H1 (cell line): ENCODE measurements around the gene SYCE3. TPM values are rescaled to one million over a fixed set of nuclear protein-coding genes. Genes with fewer than 3 reads are reported as not detected.

Source experiments
- ATF2 ChIP-seq: IDR thresholded peaks from 2 replicates; pipeline ENCODE4 v1.6.1; 2012; ENCODE audit warnings: low read length, inconsistent platforms
- ATF3 ChIP-seq: IDR thresholded peaks from 2 replicates; pipeline ENCODE4 v1.6.1; 2011; ENCODE audit warnings: low read depth, mild to moderate bottlenecking, low read length; ENCODE audit not compliant: insufficient read depth
- E2F6 ChIP-seq: IDR thresholded peaks from 2 replicates; pipeline ENCODE4 v1.6.1; 2012; ENCODE audit warnings: inconsistent platforms
- FOSL1 ChIP-seq: IDR thresholded peaks from 2 replicates; pipeline ENCODE4 v1.6.1; 2011; ENCODE audit warnings: mild to moderate bottlenecking, low read depth, low read length, moderate library complexity; ENCODE audit not compliant: insufficient read depth
- GABPA ChIP-seq: IDR thresholded peaks from 2 replicates; pipeline ENCODE4 v1.6.1; 2011; ENCODE audit warnings: mild to moderate bottlenecking, low read length, moderate library complexity, borderline replicate concordance; ENCODE audit not compliant: insufficient read depth
- HDAC6 ChIP-seq: IDR thresholded peaks from one replicate; pipeline ENCODE4 v1.7.1; 2012; ENCODE audit warnings: low read depth, mild to moderate bottlenecking, inconsistent platforms, low read length, moderate library complexity
- SIN3A ChIP-seq, 2 experiments: IDR thresholded peaks in 1 of 2; conservative IDR thresholded peaks in 1 of 2; 2 replicates each; pipeline ENCODE4 v1.6.1; 2011 to 2012; ENCODE audit warnings: low read length in 2 of 2, improper control_type of control experiment in 1 of 2, low read depth in 1 of 2, mild to moderate bottlenecking in 1 of 2
- SP1 ChIP-seq: IDR thresholded peaks from 2 replicates; pipeline ENCODE4 v1.6.1; 2011; ENCODE audit warnings: low read depth, low read length
- SP4 ChIP-seq: IDR thresholded peaks from 2 replicates; pipeline ENCODE4 v1.6.1; 2012; ENCODE audit warnings: low read length, inconsistent platforms
- TAF7 ChIP-seq: optimal IDR thresholded peaks from 2 replicates; pipeline ENCODE3; 2011; ENCODE audit warnings: low read depth, mild to moderate bottlenecking, inconsistent platforms, low read length, moderate library complexity, borderline replicate concordance
- TBP ChIP-seq: IDR thresholded peaks from 2 replicates; pipeline ENCODE4 v1.6.1; 2011; ENCODE audit warnings: low read depth, low read length, improper control_type of control experiment
- TCF12 ChIP-seq: IDR thresholded peaks from 2 replicates; pipeline ENCODE4 v1.6.1; 2011; ENCODE audit warnings: low read depth, mild to moderate bottlenecking, low read length
- ZNF274 ChIP-seq: IDR thresholded peaks from 2 replicates; pipeline ENCODE4 v1.7.0; 2012; ENCODE audit warnings: low read length, borderline replicate concordance; ENCODE audit errors: extremely low read depth
- polyA plus RNA-seq, 7 experiments: library from polyadenylated mRNA; depleted of rRNA in 3 of 7; stranded (reverse) in 5 of 7; unstranded in 2 of 7; fragments of >200 nt in 5 of 7; fragments of 200-250 nt in 2 of 7; gene quantifications; 1 replicate in 5 of 7; 2 replicates in 1 of 7; 4 replicates in 1 of 7; pipeline versions ENCODE4 v1.2.1 to v1.2.3, GENCODE V29; 2011 to 2013; ENCODE audit warnings: missing spikeins in 2 of 7, mixed read lengths in 2 of 7
- total RNA-seq: library from RNA; stranded (reverse); fragmentation: NEBNext Ultra II Directional; extraction: Animal tissue kit (Norgen Biotek cat#: 25700); gene quantifications from 2 replicates; pipeline ENCODE4 v1.2.1, GENCODE V29; 2021

SYCE3 gene
- total and polyA plus RNA-seq, 2 of the 8 experiments (the other 6 are each of a cell fraction or from before 2014, with no cell fraction given) = 1.9 TPM; not detected in 1

GRCh38 chr22:50573491-50574382 lies 11.0 kb upstream of the SYCE3 start (continued):
- TF ChIP-seq ATF3 = no peak
- TF ChIP-seq TCF12 = no peak
- TF ChIP-seq SP1 = no peak
- TF ChIP-seq TAF7 = no peak
- TF ChIP-seq GABPA = no peak
- TF ChIP-seq ATF2 = no peak
- no peak for TF ChIP-seq SIN3A (conservative IDR thresholded peaks at IDR 0.05 in 1 of 2, IDR thresholded peaks at IDR 0.05 in 1 of 2; ENCODE audit: low read depth in 1 of 2, low read length in 2 of 2)
- no peak for TF ChIP-seq E2F6
- TF ChIP-seq FOSL1 = no peak
- no peak for TF ChIP-seq SP4
- no peak for TF ChIP-seq ZNF274
- TF ChIP-seq HDAC6 = no peak
- TF ChIP-seq TBP = no peak
